Measurements from ENCODE around the gene TKTL1. TPM values are rescaled to one million over a fixed set of nuclear protein-coding genes. Genes with fewer than 3 reads are reported as not detected.

TKTL1 gene
- total RNA-seq, 6 experiments from 2014 or later: 0.06 TPM; not detected in 5

DNA sequence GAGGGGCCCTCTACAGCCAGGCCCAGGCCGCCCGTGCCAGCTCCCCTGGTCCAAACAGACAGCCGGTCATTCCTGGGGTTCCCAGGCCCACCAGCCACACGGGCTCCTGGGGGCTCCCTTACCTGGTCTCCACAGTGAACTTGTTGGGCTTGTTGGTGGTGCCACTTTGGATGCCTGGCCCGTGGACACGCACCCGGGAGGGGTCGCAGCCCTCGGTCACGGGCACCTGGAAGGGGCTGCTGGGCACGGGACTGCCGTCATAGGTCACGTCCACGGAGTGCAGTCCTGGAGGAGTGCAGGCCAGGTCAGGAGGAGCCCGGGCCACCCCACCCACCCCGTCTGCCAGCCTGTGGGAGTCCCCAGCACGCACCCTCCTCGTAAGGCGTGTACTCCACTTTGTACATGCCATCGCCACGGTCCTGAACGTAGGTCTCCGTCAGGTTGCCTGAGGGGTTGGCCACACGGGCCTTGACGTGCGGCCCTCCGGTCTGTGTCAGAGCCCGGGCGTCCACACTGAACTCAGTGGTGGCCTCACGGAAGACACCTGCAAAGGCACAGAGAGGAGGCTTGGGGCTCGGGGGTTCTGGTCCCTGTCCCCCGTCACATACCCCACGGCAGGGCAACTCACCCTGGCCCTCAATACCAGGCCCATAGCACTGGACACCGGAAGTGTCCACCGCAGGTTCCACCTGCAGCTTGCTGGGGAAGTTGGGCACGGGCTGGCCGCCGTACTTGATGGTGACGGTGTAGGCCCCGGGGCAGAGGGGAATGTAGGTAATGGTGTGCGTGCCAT is 64.0 kb downstream of the TKTL1 start:
- no peak for ATAC-seq
- no peak for DNase-seq
- peak overlapping the region in 1 of 3 donors; percentile 29 for H3K27ac ChIP-seq
- intact Hi-C loops (cut with DNase I): no loop called here
- no peaks in the 10 kb centered on the region for H3K27me3 ChIP-seq
- peaks cover 0 to 5% (median 0%) of the 10 kb centered on the region in 4 donors for H3K4me1 ChIP-seq
- H3K36me3 ChIP-seq: peaks cover 0 to 3% (median 0%) of the 10 kb centered on the region in 4 donors
- H3K9me3 ChIP-seq: no peaks in the 10 kb centered on the region
- no peak overlapping the region for H3K4me3 ChIP-seq
- no peak for TF ChIP-seq POLR2A (IDR thresholded peaks at IDR 0.05)
- TF ChIP-seq, protein P1, sequence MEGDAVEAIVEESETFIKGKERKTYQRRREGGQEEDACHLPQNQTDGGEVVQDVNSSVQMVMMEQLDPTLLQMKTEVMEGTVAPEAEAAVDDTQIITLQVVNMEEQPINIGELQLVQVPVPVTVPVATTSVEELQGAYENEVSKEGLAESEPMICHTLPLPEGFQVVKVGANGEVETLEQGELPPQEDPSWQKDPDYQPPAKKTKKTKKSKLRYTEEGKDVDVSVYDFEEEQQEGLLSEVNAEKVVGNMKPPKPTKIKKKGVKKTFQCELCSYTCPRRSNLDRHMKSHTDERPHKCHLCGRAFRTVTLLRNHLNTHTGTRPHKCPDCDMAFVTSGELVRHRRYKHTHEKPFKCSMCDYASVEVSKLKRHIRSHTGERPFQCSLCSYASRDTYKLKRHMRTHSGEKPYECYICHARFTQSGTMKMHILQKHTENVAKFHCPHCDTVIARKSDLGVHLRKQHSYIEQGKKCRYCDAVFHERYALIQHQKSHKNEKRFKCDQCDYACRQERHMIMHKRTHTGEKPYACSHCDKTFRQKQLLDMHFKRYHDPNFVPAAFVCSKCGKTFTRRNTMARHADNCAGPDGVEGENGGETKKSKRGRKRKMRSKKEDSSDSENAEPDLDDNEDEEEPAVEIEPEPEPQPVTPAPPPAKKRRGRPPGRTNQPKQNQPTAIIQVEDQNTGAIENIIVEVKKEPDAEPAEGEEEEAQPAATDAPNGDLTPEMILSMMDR (IDR thresholded peaks at IDR 0.05): no peak
- WGBS (ENCODE audit: insufficient coverage, low coverage, low lambda C conversion rate, missing lambda C conversion rate): 92% methylated on average over 5 of the region's 41 CpGs

DNA sequence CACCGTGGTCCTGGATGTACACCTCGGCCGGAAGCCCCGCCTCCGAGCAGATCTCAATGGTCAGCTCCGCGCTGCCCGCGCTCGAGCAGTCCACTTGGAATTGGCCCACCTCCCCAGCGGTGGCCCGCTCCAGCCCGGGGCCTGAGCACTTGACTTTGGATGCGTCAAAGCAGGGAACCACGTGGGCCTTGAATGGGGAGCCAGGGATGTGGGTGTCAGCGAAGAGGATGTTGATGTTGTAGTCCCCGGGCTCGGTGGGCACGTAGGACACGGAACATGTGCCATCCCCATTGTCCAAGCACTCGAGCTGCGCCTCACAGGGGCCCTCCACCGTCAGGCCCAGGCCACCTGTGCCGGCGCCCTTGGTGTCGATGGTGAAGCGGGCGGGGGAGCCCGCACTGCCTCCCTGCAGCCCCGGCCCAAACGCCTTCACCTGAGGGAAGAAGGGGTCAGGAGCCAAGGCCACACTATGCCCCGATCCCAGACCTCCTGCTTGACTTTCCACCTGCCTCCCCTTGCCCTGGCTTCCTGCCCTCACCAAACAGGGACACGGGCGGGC is 64.6 kb downstream of the TKTL1 start:
- ATAC-seq: no peak
- Histone ChIP-seq H3K4me1 (peaks cover 0 to 5% (median 0%) of the 10 kb centered on the region in 4 donors), H3K9me3 (no peaks in the 10 kb centered on the region), H3K27me3 (no peaks in the 10 kb centered on the region), H3K36me3 (peaks cover 0 to 3% (median 0%) of the 10 kb centered on the region in 4 donors), H3K27ac (no peak overlapping the region), H3K4me3 (no peak overlapping the region)
- WGBS (ENCODE audit: insufficient coverage, low coverage, low lambda C conversion rate, missing lambda C conversion rate): 77% methylated on average over 5 of the region's 34 CpGs
- no peak for TF ChIP-seq POLR2A (IDR thresholded peaks at IDR 0.05)
- TF ChIP-seq, protein P1 (IDR thresholded peaks at IDR 0.05): no peak
- intact Hi-C loops (cut with DNase I): no loop called here
- DNase-seq: no peak

- Histone ChIP-seq H3K4me3 (no peak overlapping the region), H3K4me1 (peaks cover 0 to 5% (median 0%) of the 10 kb centered on the region in 4 donors), H3K27me3 (no peaks in the 10 kb centered on the region), H3K9me3 (no peaks in the 10 kb centered on the region), H3K36me3 (peaks cover 0 to 3% (median 0%) of the 10 kb centered on the region in 4 donors), H3K27ac (no peak overlapping the region)
- no peak for ATAC-seq
- no CpG with 5 or more reads among the region's 30 CpGs for WGBS (ENCODE audit: insufficient coverage, low coverage, low lambda C conversion rate, missing lambda C conversion rate)
- DNase-seq: no peak
- intact Hi-C loops (cut with DNase I): no loop called here
- TF ChIP-seq POLR2A (IDR thresholded peaks at IDR 0.05): no peak
- TF ChIP-seq, protein P1 (IDR thresholded peaks at IDR 0.05): no peak
Observed at GRCh38 chrX:154362085-154362742, 66.6 kb downstream of the TKTL1 start.

DNA sequence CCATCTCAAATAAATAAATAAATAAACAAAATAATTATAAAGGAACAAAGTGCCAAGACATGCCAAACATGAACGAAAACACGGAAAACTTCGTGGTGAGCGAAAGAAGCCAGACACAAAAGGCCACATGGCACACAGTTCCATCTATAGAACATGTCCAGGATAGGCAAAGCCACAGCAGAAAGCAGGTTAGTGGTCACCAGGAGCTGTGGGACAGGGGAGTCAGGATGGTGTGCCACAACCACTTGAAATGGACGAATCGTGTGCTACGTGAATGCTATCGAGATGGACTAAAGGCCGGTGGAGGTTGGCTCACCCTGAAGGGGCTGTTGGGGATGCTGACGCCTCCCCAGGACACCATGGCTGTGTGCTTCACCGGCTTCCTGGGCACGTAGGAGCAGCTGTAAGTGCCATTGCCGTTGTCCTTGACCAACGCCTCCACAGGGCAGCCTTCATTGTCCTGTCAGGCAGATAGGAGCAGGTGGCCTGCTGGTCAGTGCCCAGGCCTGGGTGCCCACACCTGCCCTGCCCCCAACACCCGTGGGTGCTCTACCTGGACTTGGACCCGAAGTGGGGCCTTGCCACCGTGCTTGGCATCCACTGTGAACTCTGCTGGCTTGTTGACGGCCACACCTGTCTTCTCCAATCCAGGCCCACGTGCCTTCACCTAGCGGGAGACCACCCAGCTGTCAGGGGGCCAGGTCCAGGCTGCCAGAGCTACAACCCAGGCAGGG is 68.3 kb downstream of the TKTL1 start:
- no peak overlapping the region for H3K4me3 ChIP-seq
- no peaks in the 10 kb centered on the region for H3K9me3 ChIP-seq
- no peaks in the 10 kb centered on the region for H3K27me3 ChIP-seq
- no peaks in the 10 kb centered on the region for H3K4me1 ChIP-seq
- ATAC-seq (no peak), DNase-seq (no peak)
- TF ChIP-seq, protein P1 (IDR thresholded peaks at IDR 0.05): no peak
- no peak for TF ChIP-seq POLR2A (IDR thresholded peaks at IDR 0.05)
- no peak overlapping the region for H3K27ac ChIP-seq
- WGBS (ENCODE audit: insufficient coverage, low coverage, low lambda C conversion rate, missing lambda C conversion rate): 63% methylated on average over 8 of the region's 20 CpGs
- H3K36me3 ChIP-seq: peaks cover 0 to 3% (median 0%) of the 10 kb centered on the region in 4 donors
- intact Hi-C loops (cut with DNase I): no loop called here

All from right lobe of liver (tissue), 6 donors.